OCI-LY1 (cell line): ENCODE results near the gene HOXB7.
A peak's percentile ranks its signal among the peaks of the same experiment; 100 is the strongest.

Experiments
- CTCF ChIP-seq: fragments of 200-600 bp; sonication (generic), shearing (Covaris generic); IDR thresholded peaks from 2 replicates; pipeline ENCODE4 v1.5.1; 2017; ENCODE audit warnings: mild to moderate bottlenecking, antibody characterized with exemption, low read length, moderate library complexity, mixed read lengths
- EZH2 ChIP-seq: fragments of 200-600 bp; sonication (generic), shearing (Covaris generic); IDR thresholded peaks from 2 replicates; pipeline ENCODE4 v1.8.0; 2017; ENCODE audit warnings: borderline replicate concordance, mixed run types, mild to moderate bottlenecking, antibody characterized with exemption, low read length, moderate library complexity, mixed read lengths

- TF ChIP-seq CTCF (peak; percentile 77), EZH2 (no peak)
These were observed 16.8 kb downstream of the HOXB7 start for GRCh38 chr17:48593840-48594537.
